Activated CD4-positive, alpha-beta T cell treated with anti-CD3 and anti-CD28 coated beads, Interleukin-2, amount 50 U/mL, for 4 hours (primary cell): Measurements from ENCODE around the gene KDELR1.

Experiments
- DNase-seq, 2 experiments: peaks; one replicate each; pipeline ENCODE4 v3.0.0-alpha.2; 2020

The KDELR1 gene

GRCh38 chr19:48370955-48371354 lies 20.4 kb downstream of the KDELR1 start:
- DNase-seq: no peak

GRCh38 chr19:48368936-48369335 lies 22.4 kb downstream of the KDELR1 start:
- DNase-seq: no peak

GRCh38 chr19:48367855-48368254 lies 23.5 kb downstream of the KDELR1 start:
- DNase-seq: no peak

- DNase-seq: no peak
These were observed 25.7 kb downstream of the KDELR1 start for GRCh38 chr19:48365602-48366001.

GRCh38 chr19:48364598-48365348 lies 26.6 kb downstream of the KDELR1 start:
- no peak for DNase-seq

- peak; percentile 94 to 97 for DNase-seq
These were observed 27.3 kb downstream of the KDELR1 start, which contains the start of the genes SYNGR4 and TMEM143 for GRCh38 chr19:48363810-48364597. TSS of gene SYNGR4 (plus strand) at chr19:48364367. CDS start at chr19:48365843, 1,476 bp downstream. TSS of gene TMEM143 (minus strand) at chr19:48363940. CDS start at chr19:48363920, 20 bp downstream.

- DNase-seq: peak; percentile 9 to 22
These were observed 27.9 kb downstream of the KDELR1 start for GRCh38 chr19:48363500-48363809.

- peak; percentile 83 to 84 for DNase-seq
These were observed 28.4 kb downstream of the KDELR1 start for GRCh38 chr19:48362716-48363499.

GRCh38 chr19:48361912-48362311 lies 29.4 kb downstream of the KDELR1 start:
- no peak for DNase-seq

- no peak for DNase-seq
These were observed 32.2 kb downstream of the KDELR1 start for GRCh38 chr19:48359123-48359522.

- no peak for DNase-seq
These were observed 35.9 kb downstream of the KDELR1 start for GRCh38 chr19:48355365-48355954.

GRCh38 chr19:48354332-48354992 lies 36.9 kb downstream of the KDELR1 start:
- no peak for DNase-seq

- no peak for DNase-seq
These were observed 37.7 kb downstream of the KDELR1 start for GRCh38 chr19:48353677-48354076.

GRCh38 chr19:48351341-48351752 lies 40.0 kb downstream of the KDELR1 start:
- peak; percentile 75 to 82 for DNase-seq

GRCh38 chr19:48350856-48351255 lies 40.5 kb downstream of the KDELR1 start:
- no peak for DNase-seq

GRCh38 chr19:48348737-48349136 lies 42.6 kb downstream of the KDELR1 start:
- DNase-seq: no peak

- no peak for DNase-seq
These were observed 43.3 kb downstream of the KDELR1 start for GRCh38 chr19:48348045-48348444.

GRCh38 chr19:48346191-48346590 lies 45.2 kb downstream of the KDELR1 start:
- DNase-seq: no peak

GRCh38 chr19:48344892-48345291 lies 46.5 kb downstream of the KDELR1 start:
- no peak for DNase-seq

GRCh38 chr19:48342841-48343540 lies 48.4 kb downstream of the KDELR1 start:
- no peak for DNase-seq

- no peak for DNase-seq
These were observed 49.0 kb downstream of the KDELR1 start for GRCh38 chr19:48342414-48342738.
